ENCODE measurements around the gene CDK14. TPM values are rescaled to one million over a fixed set of nuclear protein-coding genes. Genes with fewer than 3 reads are reported as not detected.

The CDK14 gene
- total and polyA plus RNA-seq, 11 donors: 2.9 to 37.7 (median 21.3) TPM

DNA sequence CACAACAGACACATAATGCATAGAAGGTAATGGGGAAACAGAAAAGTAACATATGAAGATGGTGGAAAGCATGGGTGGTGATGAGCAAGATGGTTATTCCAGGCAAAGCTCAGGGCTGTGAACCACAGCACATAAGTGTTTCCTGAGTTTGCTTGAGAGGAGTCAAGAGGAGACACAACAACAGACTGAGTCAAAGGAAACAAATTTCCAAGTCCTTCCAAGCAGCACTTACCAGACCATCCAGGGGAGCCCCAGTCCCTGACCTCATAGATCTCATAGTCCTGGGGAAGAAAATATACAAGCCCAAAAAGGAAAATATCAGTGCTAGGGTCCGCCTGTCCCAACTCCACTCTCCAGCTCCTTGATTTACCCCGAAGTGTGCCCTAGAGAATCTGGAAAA is 451.5 kb downstream of the CDK14 start:
- Histone ChIP-seq H3K4me3 (no peak overlapping the region), H3K9me3 (no peaks in the 10 kb centered on the region), H3K36me3 (no peaks in the 10 kb centered on the region), H3K27ac (no peak overlapping the region), H3K4me1 (peaks cover 0 to 6% (median 0%) of the 10 kb centered on the region in 12 donors), H3K27me3 (no peaks in the 10 kb centered on the region)
- no peak for ATAC-seq
- TF ChIP-seq, protein P1, sequence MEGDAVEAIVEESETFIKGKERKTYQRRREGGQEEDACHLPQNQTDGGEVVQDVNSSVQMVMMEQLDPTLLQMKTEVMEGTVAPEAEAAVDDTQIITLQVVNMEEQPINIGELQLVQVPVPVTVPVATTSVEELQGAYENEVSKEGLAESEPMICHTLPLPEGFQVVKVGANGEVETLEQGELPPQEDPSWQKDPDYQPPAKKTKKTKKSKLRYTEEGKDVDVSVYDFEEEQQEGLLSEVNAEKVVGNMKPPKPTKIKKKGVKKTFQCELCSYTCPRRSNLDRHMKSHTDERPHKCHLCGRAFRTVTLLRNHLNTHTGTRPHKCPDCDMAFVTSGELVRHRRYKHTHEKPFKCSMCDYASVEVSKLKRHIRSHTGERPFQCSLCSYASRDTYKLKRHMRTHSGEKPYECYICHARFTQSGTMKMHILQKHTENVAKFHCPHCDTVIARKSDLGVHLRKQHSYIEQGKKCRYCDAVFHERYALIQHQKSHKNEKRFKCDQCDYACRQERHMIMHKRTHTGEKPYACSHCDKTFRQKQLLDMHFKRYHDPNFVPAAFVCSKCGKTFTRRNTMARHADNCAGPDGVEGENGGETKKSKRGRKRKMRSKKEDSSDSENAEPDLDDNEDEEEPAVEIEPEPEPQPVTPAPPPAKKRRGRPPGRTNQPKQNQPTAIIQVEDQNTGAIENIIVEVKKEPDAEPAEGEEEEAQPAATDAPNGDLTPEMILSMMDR (IDR thresholded peaks at IDR 0.05): no peak
- TF ChIP-seq POLR2A (IDR thresholded peaks at IDR 0.05): no peak
- DNase-seq: no peak
- 93 to 98% (median 97%) methylated on average over 2 of the region's 2 CpGs for WGBS, 4 donors
- intact Hi-C loops (cut with DNase I): no loop called here

DNA sequence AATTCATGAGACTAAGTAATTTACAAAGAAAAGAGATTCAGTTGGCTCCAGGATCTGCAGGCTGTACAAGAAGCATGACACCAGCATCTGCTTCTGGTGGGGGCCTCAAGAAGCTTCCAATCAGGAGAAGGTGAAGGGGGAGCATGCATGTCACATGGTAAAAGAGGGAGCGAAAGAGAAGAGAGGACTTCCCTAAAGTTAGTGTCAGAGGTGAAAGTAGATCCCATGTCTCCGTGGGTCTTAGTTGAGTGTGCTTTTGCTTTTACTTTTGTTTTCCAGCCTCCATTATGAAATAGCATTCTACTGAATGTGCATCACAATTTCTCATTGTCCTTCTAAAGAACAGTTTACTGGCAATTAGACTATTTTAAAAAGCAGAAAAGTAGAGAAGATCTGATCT is 454.6 kb downstream of the CDK14 start:
- 51 to 73% (median 64%) methylated on average over 2 of the region's 2 CpGs for whole genome bisulfite sequencing, 4 donors
- Histone ChIP-seq H3K36me3 (no peaks in the 10 kb centered on the region), H3K9me3 (no peaks in the 10 kb centered on the region), H3K4me3 (no peak overlapping the region), H3K27me3 (no peaks in the 10 kb centered on the region), H3K27ac (peak overlapping the region in 1 of 12 donors; percentile 68), H3K4me1 (peaks cover 0 to 6% (median 0%) of the 10 kb centered on the region in 12 donors)
- no peak for DNase-seq
- no peak for ATAC-seq
- intact Hi-C loops (cut with DNase I): no loop called here
- TF ChIP-seq, protein P1 (IDR thresholded peaks at IDR 0.05): no peak
- TF ChIP-seq POLR2A (IDR thresholded peaks at IDR 0.05): no peak

GRCh38 chr7:91051966-91052365 is 455.8 kb downstream of the CDK14 start:
- H3K27me3 ChIP-seq: no peaks in the 10 kb centered on the region
- DNase-seq: no peak
- H3K36me3 ChIP-seq: no peaks in the 10 kb centered on the region
- no peak overlapping the region for H3K27ac ChIP-seq
- peaks cover 0 to 6% (median 0%) of the 10 kb centered on the region in 12 donors for H3K4me1 ChIP-seq
- TF ChIP-seq, protein P1 (IDR thresholded peaks at IDR 0.05): no peak
- no peak for TF ChIP-seq POLR2A (IDR thresholded peaks at IDR 0.05)
- intact Hi-C loops (cut with DNase I): no loop called here
- H3K4me3 ChIP-seq: no peak overlapping the region
- WGBS, 4 donors: 90 to 98% (median 96%) methylated on average over 3 of the region's 3 CpGs
- no peak for ATAC-seq
- H3K9me3 ChIP-seq: peaks cover 0 to 7% (median 0%) of the 10 kb centered on the region in 12 donors

DNA sequence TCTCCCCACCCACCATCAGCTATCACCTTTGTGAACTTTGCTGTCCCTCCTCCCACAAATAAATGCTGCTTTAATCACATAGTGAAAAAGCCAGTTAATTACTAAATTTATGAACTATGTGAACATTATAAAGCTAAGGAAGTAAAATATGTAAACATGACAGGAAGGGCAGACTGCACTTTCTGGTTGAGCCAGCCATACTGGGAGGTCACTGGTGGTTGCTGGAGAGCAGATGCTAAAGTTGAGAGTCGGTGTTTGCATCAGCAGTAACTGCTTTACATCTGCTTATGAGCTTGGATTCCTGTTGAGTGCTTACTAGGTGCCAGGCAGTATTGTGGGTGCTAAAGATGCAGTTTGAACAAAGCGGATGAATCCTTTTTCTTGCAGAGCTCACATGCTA is 458.3 kb downstream of the CDK14 start:
- H3K9me3 ChIP-seq: peaks cover 0 to 7% (median 0%) of the 10 kb centered on the region in 12 donors
- no peaks in the 10 kb centered on the region for H3K36me3 ChIP-seq
- no peak overlapping the region for H3K27ac ChIP-seq
- DNase-seq (no peak), ATAC-seq (no peak)
- WGBS, 4 donors: 54 to 73% (median 59%) methylated on average over 2 of the region's 2 CpGs
- H3K27me3 ChIP-seq: no peaks in the 10 kb centered on the region
- H3K4me3 ChIP-seq: no peak overlapping the region
- H3K4me1 ChIP-seq: peaks cover 0 to 6% (median 0%) of the 10 kb centered on the region in 12 donors
- TF ChIP-seq, protein P1 (IDR thresholded peaks at IDR 0.05): no peak
- intact Hi-C loops (cut with DNase I): no loop called here

Measured in heart left ventricle (tissue), 16 donors.